Osteocyte (in vitro differentiated cells): ENCODE results near the gene TAPT1. TPM values are rescaled to one million over a fixed set of nuclear protein-coding genes. Genes with fewer than 3 reads are reported as not detected.

Experiments used
- DNase-seq: peaks from one replicate; pipeline ENCODE4 v3.0.0; 2021; ENCODE audit warnings: mixed read lengths; ENCODE audit not compliant: unreplicated experiment; ENCODE audit errors: extremely low spot score
- H3K27ac Mint-ChIP-seq: one replicate; pipeline ENCODE4 v1.8.0; 2021; ENCODE audit warnings: mild to moderate bottlenecking, mixed read lengths; ENCODE audit not compliant: unreplicated experiment
- H3K27me3 Mint-ChIP-seq: one replicate; pipeline ENCODE4 v1.8.0; 2021; ENCODE audit warnings: mixed read lengths; ENCODE audit not compliant: unreplicated experiment
- H3K36me3 Mint-ChIP-seq: one replicate; pipeline ENCODE4 v1.8.0; 2021; ENCODE audit warnings: mixed read lengths; ENCODE audit not compliant: unreplicated experiment
- H3K4me1 Mint-ChIP-seq: one replicate; pipeline ENCODE4 v1.8.0; 2021; ENCODE audit warnings: mixed read lengths; ENCODE audit not compliant: unreplicated experiment
- H3K4me3 Mint-ChIP-seq: one replicate; pipeline ENCODE4 v1.8.0; 2021; ENCODE audit warnings: mild to moderate bottlenecking, moderate library complexity, mixed read lengths; ENCODE audit not compliant: unreplicated experiment
- H3K9me3 Mint-ChIP-seq: one replicate; pipeline ENCODE4 v1.8.0; 2021; ENCODE audit warnings: mixed read lengths; ENCODE audit not compliant: unreplicated experiment
- total RNA-seq: library from RNA; stranded (reverse); gene quantifications from 2 replicates; pipeline ENCODE4 v1.2.1, GENCODE V29; 2021
- TF ChIP-seq, protein P1 (sequence below): fragments of 200-600 bp; sonication (generic); IDR thresholded peaks from 2 replicates; pipeline ENCODE4 v1.5.0; 2021; ENCODE audit warnings: antibody characterized with exemption, mild to moderate bottlenecking, moderate library complexity

Gene TAPT1
- total RNA-seq, 1 donor from 2014 or later, result 31.7 TPM

DNA sequence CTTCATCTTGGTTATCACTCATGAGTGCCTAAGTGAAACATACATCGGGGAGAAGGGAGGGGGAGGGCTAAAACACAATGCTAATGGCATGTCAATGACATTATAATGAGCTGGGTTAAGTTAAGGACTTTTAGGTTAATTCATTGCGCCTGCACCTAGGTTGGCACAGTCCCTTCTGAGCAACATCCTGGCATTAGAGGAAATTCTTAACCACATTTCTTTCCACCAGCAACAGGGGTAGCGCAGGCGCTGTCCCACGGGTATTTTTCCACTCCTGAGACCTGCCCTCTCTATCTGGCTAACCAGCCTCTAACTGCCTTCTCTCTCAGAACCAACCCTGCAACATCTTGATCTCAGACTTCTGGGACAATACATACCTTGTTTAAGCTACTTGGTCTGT is 103.5 kb downstream of the TAPT1 start:
- no peak overlapping the region for H3K4me3 Mint-ChIP-seq
- H3K4me1 Mint-ChIP-seq, result no peaks in the 10 kb centered on the region

DNA sequence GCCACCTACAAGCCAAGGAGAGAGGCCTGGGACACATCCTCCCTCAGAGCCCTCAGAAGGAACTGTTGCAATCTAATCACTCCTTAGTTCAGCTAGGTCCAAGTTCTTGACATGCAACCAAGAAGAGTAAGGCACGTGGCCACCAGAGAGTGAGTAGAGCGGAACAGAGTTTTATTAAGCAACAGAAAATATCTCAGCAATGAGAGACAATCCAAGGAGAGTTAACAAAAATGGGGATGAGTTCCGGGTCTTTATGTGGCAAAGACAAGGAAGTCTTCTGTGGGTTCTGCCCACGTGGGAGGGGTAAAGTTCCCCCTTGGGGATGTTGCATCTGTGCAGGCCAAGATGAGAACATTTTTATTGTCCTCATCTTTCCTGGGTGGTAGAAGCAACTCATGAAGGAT is 104.0 kb downstream of the TAPT1 start:
- H3K27me3 Mint-ChIP-seq, result peaks cover 50% of the 10 kb centered on the region
- peak; percentile 19 for DNase-seq
- H3K4me3 Mint-ChIP-seq, result no peak overlapping the region
- no peaks in the 10 kb centered on the region for H3K9me3 Mint-ChIP-seq
- H3K4me1 Mint-ChIP-seq, result no peaks in the 10 kb centered on the region
- no peaks in the 10 kb centered on the region for H3K36me3 Mint-ChIP-seq
- no peak overlapping the region for H3K27ac Mint-ChIP-seq
- TF ChIP-seq, protein P1, sequence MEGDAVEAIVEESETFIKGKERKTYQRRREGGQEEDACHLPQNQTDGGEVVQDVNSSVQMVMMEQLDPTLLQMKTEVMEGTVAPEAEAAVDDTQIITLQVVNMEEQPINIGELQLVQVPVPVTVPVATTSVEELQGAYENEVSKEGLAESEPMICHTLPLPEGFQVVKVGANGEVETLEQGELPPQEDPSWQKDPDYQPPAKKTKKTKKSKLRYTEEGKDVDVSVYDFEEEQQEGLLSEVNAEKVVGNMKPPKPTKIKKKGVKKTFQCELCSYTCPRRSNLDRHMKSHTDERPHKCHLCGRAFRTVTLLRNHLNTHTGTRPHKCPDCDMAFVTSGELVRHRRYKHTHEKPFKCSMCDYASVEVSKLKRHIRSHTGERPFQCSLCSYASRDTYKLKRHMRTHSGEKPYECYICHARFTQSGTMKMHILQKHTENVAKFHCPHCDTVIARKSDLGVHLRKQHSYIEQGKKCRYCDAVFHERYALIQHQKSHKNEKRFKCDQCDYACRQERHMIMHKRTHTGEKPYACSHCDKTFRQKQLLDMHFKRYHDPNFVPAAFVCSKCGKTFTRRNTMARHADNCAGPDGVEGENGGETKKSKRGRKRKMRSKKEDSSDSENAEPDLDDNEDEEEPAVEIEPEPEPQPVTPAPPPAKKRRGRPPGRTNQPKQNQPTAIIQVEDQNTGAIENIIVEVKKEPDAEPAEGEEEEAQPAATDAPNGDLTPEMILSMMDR, result no peak

More for the DNA sequence above, 103.5 kb downstream of the TAPT1 start:
- H3K36me3 Mint-ChIP-seq, result no peaks in the 10 kb centered on the region
- no peak overlapping the region for H3K27ac Mint-ChIP-seq
- DNase-seq, result no peak
- H3K27me3 Mint-ChIP-seq, result peaks cover 50% of the 10 kb centered on the region
- TF ChIP-seq, protein P1, result no peak
- no peaks in the 10 kb centered on the region for H3K9me3 Mint-ChIP-seq

DNA sequence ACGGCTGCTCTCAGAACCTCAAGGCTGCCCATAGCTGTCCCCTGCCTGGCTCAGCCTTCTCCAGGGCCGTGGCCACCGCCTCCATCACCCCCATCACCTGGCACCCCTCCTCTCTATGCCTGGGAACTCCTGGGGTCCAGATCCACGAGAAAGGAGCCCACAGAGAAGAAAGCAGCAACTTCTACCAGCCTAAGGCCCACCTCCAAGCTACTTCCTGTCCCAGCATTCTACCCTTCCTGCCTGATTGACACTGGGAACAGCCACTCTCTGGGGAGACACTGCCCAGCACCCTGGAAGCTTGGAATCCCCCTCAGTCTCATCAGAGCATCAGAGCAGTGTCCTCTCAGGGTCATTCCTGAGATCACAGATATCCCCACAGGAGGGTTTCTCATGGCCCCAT is 105.6 kb downstream of the TAPT1 start:
- Mint-ChIP-seq H3K9me3 (no peaks in the 10 kb centered on the region), H3K27me3 (peaks cover 48% of the 10 kb centered on the region), H3K36me3 (no peaks in the 10 kb centered on the region), H3K4me3 (no peak overlapping the region), H3K27ac (no peak overlapping the region), H3K4me1 (no peaks in the 10 kb centered on the region)
- DNase-seq, result peak; percentile 54
- TF ChIP-seq, protein P1, result no peak

DNA sequence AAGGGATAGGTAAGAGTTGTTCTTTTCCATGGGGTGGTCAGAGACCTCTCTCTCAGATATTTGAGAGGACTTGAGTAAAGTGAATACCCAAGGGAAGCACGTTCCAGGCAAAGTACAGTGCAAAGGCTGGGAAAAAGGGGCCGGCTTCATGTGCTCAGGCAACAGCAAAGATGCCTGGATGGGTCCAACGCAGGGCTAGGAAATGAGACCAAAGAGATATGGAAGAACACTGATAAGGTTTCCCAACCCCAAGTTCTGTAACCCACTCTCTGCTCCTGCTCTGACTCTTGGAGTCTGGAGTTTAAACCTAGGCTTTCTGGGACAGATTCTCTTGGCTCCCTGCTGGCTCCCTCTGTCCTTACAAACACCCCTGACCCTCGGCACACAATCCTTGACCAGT is 106.3 kb downstream of the TAPT1 start:
- Mint-ChIP-seq H3K9me3 (no peaks in the 10 kb centered on the region), H3K36me3 (no peaks in the 10 kb centered on the region), H3K4me1 (no peaks in the 10 kb centered on the region), H3K27me3 (peaks cover 44% of the 10 kb centered on the region), H3K4me3 (no peak overlapping the region), H3K27ac (no peak overlapping the region)
- TF ChIP-seq, protein P1, result no peak
- peak; percentile 59 for DNase-seq

DNA sequence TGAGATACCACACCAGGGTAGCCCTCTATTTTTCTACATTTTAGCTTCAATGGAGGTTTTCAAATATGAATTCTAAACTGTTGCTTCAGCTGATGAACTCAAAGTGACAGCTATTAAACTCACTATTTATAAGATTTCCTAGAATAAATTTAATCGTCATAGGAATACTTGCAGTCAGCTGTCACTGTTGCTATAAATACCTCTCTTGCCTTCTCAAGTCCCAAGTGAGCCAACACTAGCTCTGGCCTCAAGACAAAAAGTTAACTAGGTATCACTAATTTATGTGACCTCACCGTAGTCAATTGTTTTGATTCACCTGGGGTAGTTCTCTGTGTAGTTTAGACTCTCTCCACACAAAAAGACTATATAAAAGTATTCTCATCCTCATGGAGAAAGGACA is 108.2 kb downstream of the TAPT1 start:
- H3K36me3 Mint-ChIP-seq, result no peaks in the 10 kb centered on the region
- no peak overlapping the region for H3K27ac Mint-ChIP-seq
- H3K4me3 Mint-ChIP-seq, result no peak overlapping the region
- H3K9me3 Mint-ChIP-seq, result no peaks in the 10 kb centered on the region
- no peak for DNase-seq
- TF ChIP-seq, protein P1, result no peak
- H3K27me3 Mint-ChIP-seq, result peaks cover 45% of the 10 kb centered on the region
- H3K4me1 Mint-ChIP-seq, result no peaks in the 10 kb centered on the region
